HG02642 (cell line): ENCODE data around the gene DDAH2.

Experiments used
- ATAC-seq: cut with Tn5 transposase; IDR thresholded peaks from one replicate; pipeline ENCODE4 v1.9.1; 2021; ENCODE audit warnings: mild to moderate bottlenecking; ENCODE audit not compliant: unreplicated experiment, poor library complexity

Gene DDAH2

GRCh38 chr6:31734247-31734820 is 5.2 kb upstream of the DDAH2 start:
- no peak for ATAC-seq

- no peak for ATAC-seq
Observed at GRCh38 chr6:31733734-31734133, 4.6 kb upstream of the DDAH2 start.

- no peak for ATAC-seq
Observed at GRCh38 chr6:31732029-31732428, 2.9 kb upstream of the DDAH2 start.

- no peak for ATAC-seq
Observed at GRCh38 chr6:31730631-31731086, 1.6 kb upstream of the DDAH2 start.

GRCh38 chr6:31729979-31730630 is 1.0 kb upstream of the DDAH2 start:
- peak; percentile 42 for ATAC-seq

GRCh38 chr6:31729515-31729978 is 448 bp upstream of the DDAH2 start:
- ATAC-seq, result peak; percentile 42

GRCh38 chr6:31727717-31728671 is 1.1 kb downstream of the DDAH2 start:
- no peak for ATAC-seq

- ATAC-seq, result no peak
Observed at GRCh38 chr6:31727034-31727716, 1.9 kb downstream of the DDAH2 start.

- no peak for ATAC-seq
Observed at GRCh38 chr6:31725502-31726350, 3.4 kb downstream of the DDAH2 start.

- no peak for ATAC-seq
Observed at GRCh38 chr6:31723980-31724691, 5.0 kb downstream of the DDAH2 start.

GRCh38 chr6:31723245-31723979 is 5.7 kb downstream of the DDAH2 start, which contains the start of gene MPIG6B:
MPIG6B (plus strand) TSS chr6:31723373; CDS start chr6:31723384, 11 bp downstream.
- no peak for ATAC-seq

GRCh38 chr6:31722173-31722572 is 6.9 kb downstream of the DDAH2 start:
- ATAC-seq, result no peak

GRCh38 chr6:31721351-31722020 is 7.6 kb downstream of the DDAH2 start, which contains the start of gene LY6G6C:
LY6G6C (minus strand) TSS chr6:31721746; CDS start chr6:31721679, 67 bp downstream.
- ATAC-seq, result no peak

GRCh38 chr6:31720196-31720770 is 8.8 kb downstream of the DDAH2 start:
- ATAC-seq, result no peak

- ATAC-seq, result no peak
Observed at GRCh38 chr6:31719001-31719400, 10.1 kb downstream of the DDAH2 start.

GRCh38 chr6:31718265-31718664 is 10.8 kb downstream of the DDAH2 start:
- no peak for ATAC-seq
